ENCODE results near the gene OR2V1.
"Not testable (repeated sequence)": the region's sequence is repeated elsewhere in the genome, so short reads cannot be mapped to it uniquely, and the experiment has no call there.

DNA sequence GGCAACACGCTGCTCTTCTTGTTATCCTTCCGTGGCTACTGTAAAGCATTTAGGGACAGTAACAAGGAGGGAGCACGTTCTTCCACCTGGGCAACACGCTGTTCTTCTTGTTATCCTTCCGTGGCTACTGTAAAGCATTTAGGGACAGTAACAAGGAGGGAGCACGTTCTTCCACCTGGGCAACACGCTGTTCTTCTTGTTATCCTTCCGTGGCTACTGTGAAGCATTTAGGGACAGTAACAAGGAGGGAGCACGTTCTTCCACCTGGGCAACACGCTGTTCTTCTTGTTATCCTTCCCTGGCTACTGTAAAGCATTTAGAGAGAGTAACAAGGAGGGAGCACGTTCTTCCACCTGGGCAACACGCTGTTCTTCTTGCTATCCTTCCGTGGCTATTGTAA lies 17.4 kb downstream of the OR2V1 start:
- TF ChIP-seq, protein P1, sequence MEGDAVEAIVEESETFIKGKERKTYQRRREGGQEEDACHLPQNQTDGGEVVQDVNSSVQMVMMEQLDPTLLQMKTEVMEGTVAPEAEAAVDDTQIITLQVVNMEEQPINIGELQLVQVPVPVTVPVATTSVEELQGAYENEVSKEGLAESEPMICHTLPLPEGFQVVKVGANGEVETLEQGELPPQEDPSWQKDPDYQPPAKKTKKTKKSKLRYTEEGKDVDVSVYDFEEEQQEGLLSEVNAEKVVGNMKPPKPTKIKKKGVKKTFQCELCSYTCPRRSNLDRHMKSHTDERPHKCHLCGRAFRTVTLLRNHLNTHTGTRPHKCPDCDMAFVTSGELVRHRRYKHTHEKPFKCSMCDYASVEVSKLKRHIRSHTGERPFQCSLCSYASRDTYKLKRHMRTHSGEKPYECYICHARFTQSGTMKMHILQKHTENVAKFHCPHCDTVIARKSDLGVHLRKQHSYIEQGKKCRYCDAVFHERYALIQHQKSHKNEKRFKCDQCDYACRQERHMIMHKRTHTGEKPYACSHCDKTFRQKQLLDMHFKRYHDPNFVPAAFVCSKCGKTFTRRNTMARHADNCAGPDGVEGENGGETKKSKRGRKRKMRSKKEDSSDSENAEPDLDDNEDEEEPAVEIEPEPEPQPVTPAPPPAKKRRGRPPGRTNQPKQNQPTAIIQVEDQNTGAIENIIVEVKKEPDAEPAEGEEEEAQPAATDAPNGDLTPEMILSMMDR (optimal IDR thresholded peaks at IDR 0.05 in 1 of 3, IDR thresholded peaks at IDR 0.05 in 1 of 3, conservative IDR thresholded peaks at IDR 0.05 in 1 of 3; ENCODE audit: extremely low read depth in 1 of 3, insufficient read depth in 2 of 3, low read length in 3 of 3): not testable (repeated sequence)
- not testable (repeated sequence) for TF ChIP-seq EZH2 (IDR thresholded peaks at IDR 0.05; ENCODE audit: low read length)

Measured in keratinocyte (primary cell).